Fibroblast of lung (primary cell): Measurements from ENCODE around the gene MEI1.

Experiments
- EZH2 ChIP-seq: IDR thresholded peaks from 2 replicates; pipeline ENCODE4 v1.5.1; 2012; ENCODE audit warnings: low read length, control low read depth, mild to moderate bottlenecking; ENCODE audit errors: missing control alignments
- TF ChIP-seq, protein P1 (sequence below), 2 donors: IDR thresholded peaks in 1 of 2; conservative IDR thresholded peaks in 1 of 2; 1 replicate in 1 of 2; 2 replicates in 1 of 2; pipeline ENCODE4 v1.5.1; 2011 to 2012; ENCODE audit warnings: low read length in 2 of 2, control low read depth in 1 of 2, inconsistent platforms in 1 of 2, low read depth in 1 of 2, mild to moderate bottlenecking in 1 of 2

DNA sequence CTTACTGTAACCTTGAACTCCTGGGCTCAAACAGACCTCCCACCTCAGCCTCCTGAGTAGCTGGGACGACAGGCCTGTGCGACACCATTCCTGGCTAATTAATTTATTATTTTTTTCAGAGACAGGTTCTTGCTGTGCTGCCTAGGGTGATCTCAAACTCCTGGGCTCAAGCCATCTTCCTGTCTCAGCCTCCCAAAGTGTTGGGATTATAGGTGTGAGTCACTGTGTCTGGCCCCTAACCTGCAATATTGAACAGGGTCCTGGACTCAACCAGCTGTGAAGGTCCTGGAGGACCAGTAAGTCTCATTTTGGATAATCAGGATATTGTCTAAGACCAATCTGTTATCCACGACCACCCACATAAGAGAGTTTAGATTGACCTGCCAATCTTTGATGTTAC lies 116.4 kb downstream of the MEI1 start:
- TF ChIP-seq, protein P1, sequence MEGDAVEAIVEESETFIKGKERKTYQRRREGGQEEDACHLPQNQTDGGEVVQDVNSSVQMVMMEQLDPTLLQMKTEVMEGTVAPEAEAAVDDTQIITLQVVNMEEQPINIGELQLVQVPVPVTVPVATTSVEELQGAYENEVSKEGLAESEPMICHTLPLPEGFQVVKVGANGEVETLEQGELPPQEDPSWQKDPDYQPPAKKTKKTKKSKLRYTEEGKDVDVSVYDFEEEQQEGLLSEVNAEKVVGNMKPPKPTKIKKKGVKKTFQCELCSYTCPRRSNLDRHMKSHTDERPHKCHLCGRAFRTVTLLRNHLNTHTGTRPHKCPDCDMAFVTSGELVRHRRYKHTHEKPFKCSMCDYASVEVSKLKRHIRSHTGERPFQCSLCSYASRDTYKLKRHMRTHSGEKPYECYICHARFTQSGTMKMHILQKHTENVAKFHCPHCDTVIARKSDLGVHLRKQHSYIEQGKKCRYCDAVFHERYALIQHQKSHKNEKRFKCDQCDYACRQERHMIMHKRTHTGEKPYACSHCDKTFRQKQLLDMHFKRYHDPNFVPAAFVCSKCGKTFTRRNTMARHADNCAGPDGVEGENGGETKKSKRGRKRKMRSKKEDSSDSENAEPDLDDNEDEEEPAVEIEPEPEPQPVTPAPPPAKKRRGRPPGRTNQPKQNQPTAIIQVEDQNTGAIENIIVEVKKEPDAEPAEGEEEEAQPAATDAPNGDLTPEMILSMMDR (conservative IDR thresholded peaks at IDR 0.05 in 1 of 2, IDR thresholded peaks at IDR 0.05 in 1 of 2; ENCODE audit: low read depth in 1 of 2, low read length in 2 of 2) = no peak
- TF ChIP-seq EZH2 = no peak
